SK-N-SH (cell line): ENCODE results near the gene VCP. TPM values are rescaled to one million over a fixed set of nuclear protein-coding genes. Genes with fewer than 3 reads are reported as not detected.

Experiments used
- CTCF ChIA-PET: fragments of 300-600, 350-600 bp; formaldehyde crosslinking; extraction: SDS; loops from one replicate; lab custom pipeline; 2021; lab: Yijun Ruan, JAX
- POLR2A ChIA-PET: fragments of 350-600 bp; sonication (Branson Sonifier 250); formaldehyde crosslinking; extraction: SDS; loops from one replicate; lab custom pipeline; 2020; ENCODE audit warnings: antibody characterized with exemption, inconsistent platforms; lab: Yijun Ruan, JAX
- DNase-seq: peaks from one replicate; pipeline ENCODE4 v3.0.0; 2012
- H2AFZ ChIP-seq: fragments of 200-600 bp; sonication (generic); 2 replicates; pipeline ENCODE4 v1.8.1; 2016; ENCODE audit warnings: antibody characterized with exemption, mild to moderate bottlenecking, low read depth
- H3F3A ChIP-seq: fragments of 200-600 bp; sonication (generic); replicated peaks from 2 replicates; pipeline ENCODE3; 2016; ENCODE audit warnings: antibody characterized with exemption, mild to moderate bottlenecking; ENCODE audit not compliant: insufficient read depth
- H3K27ac ChIP-seq, 2 experiments: fragments of 200-500 bp in 1 of 2; fragments of 200-600 bp in 1 of 2; sonication (Bioruptor generic) in 1 of 2; sonication (generic), shearing (Covaris generic) in 1 of 2; 2 replicates each; pipeline versions ENCODE4 v1.5.1 to v1.6.1; 2014 to 2016; ENCODE audit warnings: low read depth in 2 of 2, inconsistent platforms in 1 of 2, low read length in 1 of 2, mild to moderate bottlenecking in 1 of 2, mixed read lengths in 1 of 2
- H3K27me3 ChIP-seq: fragments of 200-600 bp; sonication (generic), shearing (Covaris generic); 2 replicates; pipeline ENCODE4 v1.6.1; 2016; ENCODE audit warnings: mixed run types; ENCODE audit not compliant: insufficient read depth
- H3K36me3 ChIP-seq, 2 experiments: fragments of 200-500 bp in 1 of 2; fragments of 200-600 bp in 1 of 2; sonication (Bioruptor generic) in 1 of 2; sonication (generic) in 1 of 2; replicated peaks in 1 of 2; 2 replicates each; pipeline versions ENCODE3 to v1.5.1; 2014 to 2016; ENCODE audit warnings: low read length in 1 of 2, mild to moderate bottlenecking in 1 of 2; ENCODE audit not compliant: insufficient read depth in 2 of 2, control insufficient read depth in 1 of 2
- H3K4me1 ChIP-seq, 2 experiments: fragments of 200-500 bp in 1 of 2; fragments of 200-600 bp in 1 of 2; sonication (Bioruptor generic) in 1 of 2; sonication (generic), shearing (Covaris generic) in 1 of 2; 2 replicates each; pipeline versions ENCODE4 v1.5.1 to v1.6.1; 2014 to 2016; ENCODE audit warnings: low read depth in 1 of 2, low read length in 1 of 2, mixed run types in 1 of 2; ENCODE audit not compliant: insufficient read depth in 2 of 2, control insufficient read depth in 1 of 2
- H3K4me2 ChIP-seq: fragments of 200-600 bp; sonication (generic), shearing (Covaris generic); 2 replicates; pipeline ENCODE4 v1.6.1; 2017; ENCODE audit warnings: mixed run types
- H3K4me3 ChIP-seq, 2 experiments: fragments of 200-500 bp in 1 of 2; fragments of 200-600 bp in 1 of 2; sonication (Bioruptor generic) in 1 of 2; sonication (generic), shearing (Covaris generic) in 1 of 2; 2 replicates each; pipeline versions ENCODE4 v1.5.1 to v1.8.1; 2014 to 2016; ENCODE audit warnings: low read depth in 2 of 2, inconsistent platforms in 1 of 2, low read length in 1 of 2, mild to moderate bottlenecking in 1 of 2, mixed read lengths in 1 of 2, moderate library complexity in 1 of 2
- H3K79me2 ChIP-seq: fragments of 200-600 bp; sonication (generic); 2 replicates; pipeline ENCODE4 v1.8.1; 2017; ENCODE audit warnings: mild to moderate bottlenecking; ENCODE audit not compliant: insufficient read depth
- H3K9ac ChIP-seq: fragments of 200-600 bp; sonication (generic); 2 replicates; pipeline ENCODE4 v1.6.1; 2017; ENCODE audit warnings: mixed run types
- H3K9me2 ChIP-seq: fragments of 200-600 bp; sonication (generic); 2 replicates; pipeline ENCODE4 v1.6.1; 2017; ENCODE audit warnings: mixed run types
- H3K9me3 ChIP-seq: fragments of 200-600 bp; sonication (generic); 2 replicates; pipeline ENCODE4 v1.6.1; 2017; ENCODE audit warnings: mixed run types, mild to moderate bottlenecking, moderate library complexity
- H4K20me1 ChIP-seq: fragments of 200-600 bp; sonication (generic); 2 replicates; pipeline ENCODE4 v1.6.1; 2017; ENCODE audit warnings: mild to moderate bottlenecking, mixed run types; ENCODE audit not compliant: insufficient read depth
- ELF1 ChIP-seq: IDR thresholded peaks from 2 replicates; pipeline ENCODE4 v1.4.0; 2012
- EP300 ChIP-seq, 2 experiments: IDR thresholded peaks; 2 replicates each; pipeline versions ENCODE4 v1.4.0 to v1.6.1; 2012; ENCODE audit warnings: borderline replicate concordance in 1 of 2, low read depth in 1 of 2, low read length in 1 of 2
- EZH2phosphoT487 ChIP-seq: fragments of 200-600 bp; sonication (generic); IDR thresholded peaks from 2 replicates; pipeline ENCODE4 v1.6.1; 2017; ENCODE audit warnings: low read depth, mixed run types, mild to moderate bottlenecking, antibody characterized with exemption, moderate library complexity, borderline replicate concordance
- FOXJ3 ChIP-seq: sonication (generic); formaldehyde crosslinking; IDR thresholded peaks from 2 replicates; pipeline ENCODE4 v1.5.1; 2020; ENCODE audit warnings: mild to moderate bottlenecking, missing genetic modification reagents
- GABPA ChIP-seq: IDR thresholded peaks from 2 replicates; pipeline ENCODE4 v1.4.0; 2012; ENCODE audit warnings: low read depth, mild to moderate bottlenecking
- GATA2 ChIP-seq: sonication (generic); formaldehyde crosslinking; IDR thresholded peaks from 2 replicates; pipeline ENCODE4 v1.5.0; 2020; ENCODE audit warnings: mild to moderate bottlenecking, missing genetic modification reagents
- JUND ChIP-seq: IDR thresholded peaks from 2 replicates; pipeline ENCODE4 v1.4.0; 2012
- MXI1 ChIP-seq: IDR thresholded peaks from 2 replicates; pipeline ENCODE4 v1.6.1; 2012; ENCODE audit warnings: mild to moderate bottlenecking, low read depth, low read length, improper control_type of control experiment
- NRF1 ChIP-seq: IDR thresholded peaks from 2 replicates; pipeline ENCODE4 v1.6.1; 2012; ENCODE audit warnings: low read depth, mild to moderate bottlenecking, low read length
- RAD21 ChIP-seq: IDR thresholded peaks from 2 replicates; pipeline ENCODE4 v1.6.1; 2012; ENCODE audit warnings: mild to moderate bottlenecking, low read length
- RFX5 ChIP-seq: IDR thresholded peaks from 2 replicates; pipeline ENCODE4 v1.6.1; 2012; ENCODE audit warnings: mild to moderate bottlenecking, improper control_type of control experiment, low read length
- SMC3 ChIP-seq: IDR thresholded peaks from 2 replicates; pipeline ENCODE4 v1.6.1; 2012; ENCODE audit warnings: low read depth, low read length, improper control_type of control experiment
- TCF12 ChIP-seq: IDR thresholded peaks from 2 replicates; pipeline ENCODE4 v1.4.0; 2012
- TEAD4 ChIP-seq: IDR thresholded peaks from 2 replicates; pipeline ENCODE4 v1.4.0; 2012; ENCODE audit warnings: mild to moderate bottlenecking, borderline replicate concordance; ENCODE audit not compliant: insufficient read depth
- YY1 ChIP-seq: IDR thresholded peaks from 2 replicates; pipeline ENCODE4 v1.4.0; 2012; ENCODE audit warnings: low read depth, mild to moderate bottlenecking
- WGBS: methylation state at CpG from one replicate; pipeline ENCODE4 v1.1.6; 2017; ENCODE audit warnings: low lambda C conversion rate; 5-methylcytosine and 5-hydroxymethylcytosine counted together
- polyA plus RNA-seq, 3 experiments: library from polyadenylated mRNA; depleted of rRNA; stranded (reverse); fragments of >200 nt; gene quantifications; 2 replicates each; pipeline ENCODE4 v1.2.3, GENCODE V29; 2012
- TF ChIP-seq, protein P1 (sequence below): IDR thresholded peaks from 2 replicates; pipeline ENCODE4 v1.6.1; 2012; ENCODE audit warnings: mild to moderate bottlenecking, low read depth, low read length, moderate library complexity
- TF ChIP-seq, protein P2 (sequence below): fragments of 150-350 bp; IDR thresholded peaks from 2 replicates; pipeline ENCODE4 v1.6.1; 2017; ENCODE audit warnings: antibody characterized with exemption, low read length, low read depth, borderline replicate concordance
- TF ChIP-seq, protein P3 (sequence below): IDR thresholded peaks from 2 replicates; pipeline ENCODE4 v1.4.0; 2012; ENCODE audit warnings: low read depth
- TF ChIP-seq, protein P4 (sequence below): fragments of 150-350 bp; IDR thresholded peaks from 2 replicates; pipeline ENCODE4 v1.6.1; 2016; ENCODE audit warnings: mild to moderate bottlenecking, low read depth, low read length
- TF ChIP-seq, protein P5 (sequence below): IDR thresholded peaks from 2 replicates; pipeline ENCODE4; 2012

VCP gene
- polyA plus RNA-seq, 1 of the 3 experiments (the other 2 are of a cell fraction): 238 TPM

DNA sequence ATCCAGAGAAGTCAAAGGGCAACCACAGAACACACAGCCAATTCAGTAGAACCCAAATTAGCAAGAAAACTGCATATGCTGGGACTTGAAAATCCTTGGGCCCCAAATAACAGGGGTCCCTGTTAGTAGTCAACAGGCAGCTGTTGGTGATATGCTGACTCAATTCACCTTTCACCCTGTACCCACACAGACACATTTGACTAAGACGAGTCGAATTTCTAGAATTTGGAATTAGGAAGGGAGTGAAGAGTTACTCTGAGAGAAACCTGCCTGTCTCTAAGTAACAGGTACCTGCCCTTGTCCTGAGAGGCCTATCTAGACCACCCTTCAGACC, 821 bp upstream of the VCP start:
- H3K79me2 ChIP-seq: peaks cover 54% of the 10 kb centered on the region
- peaks cover 41% of the 10 kb centered on the region for H4K20me1 ChIP-seq
- no peaks in the 10 kb centered on the region for H3K9me3 ChIP-seq
- H3K27me3 ChIP-seq: no peaks in the 10 kb centered on the region
- H3K36me3 ChIP-seq: peaks cover 23 to 37% of the 10 kb centered on the region in 2 experiments
- H3K4me2 ChIP-seq: no peak overlapping the region
- no peak overlapping the region for H3K4me3 ChIP-seq
- POLR2A ChIA-PET: no interaction called here
- no peaks in the 10 kb centered on the region for H3K9me2 ChIP-seq
- no peak for DNase-seq
- peaks cover 25 to 28% of the 10 kb centered on the region in 2 experiments for H3K4me1 ChIP-seq
- peak overlapping the region; percentile 81 for H2AFZ ChIP-seq
- H3K9ac ChIP-seq: peak overlapping the region; percentile 38; the same call in 1 of the 2 replicates
- no peak for TF ChIP-seq GABPA
- no peak for TF ChIP-seq RAD21
- no peak for TF ChIP-seq MXI1
- TF ChIP-seq GATA2 (CRISPR knock-in tag): no peak
- TF ChIP-seq TEAD4: no peak
- TF ChIP-seq, protein P1, sequence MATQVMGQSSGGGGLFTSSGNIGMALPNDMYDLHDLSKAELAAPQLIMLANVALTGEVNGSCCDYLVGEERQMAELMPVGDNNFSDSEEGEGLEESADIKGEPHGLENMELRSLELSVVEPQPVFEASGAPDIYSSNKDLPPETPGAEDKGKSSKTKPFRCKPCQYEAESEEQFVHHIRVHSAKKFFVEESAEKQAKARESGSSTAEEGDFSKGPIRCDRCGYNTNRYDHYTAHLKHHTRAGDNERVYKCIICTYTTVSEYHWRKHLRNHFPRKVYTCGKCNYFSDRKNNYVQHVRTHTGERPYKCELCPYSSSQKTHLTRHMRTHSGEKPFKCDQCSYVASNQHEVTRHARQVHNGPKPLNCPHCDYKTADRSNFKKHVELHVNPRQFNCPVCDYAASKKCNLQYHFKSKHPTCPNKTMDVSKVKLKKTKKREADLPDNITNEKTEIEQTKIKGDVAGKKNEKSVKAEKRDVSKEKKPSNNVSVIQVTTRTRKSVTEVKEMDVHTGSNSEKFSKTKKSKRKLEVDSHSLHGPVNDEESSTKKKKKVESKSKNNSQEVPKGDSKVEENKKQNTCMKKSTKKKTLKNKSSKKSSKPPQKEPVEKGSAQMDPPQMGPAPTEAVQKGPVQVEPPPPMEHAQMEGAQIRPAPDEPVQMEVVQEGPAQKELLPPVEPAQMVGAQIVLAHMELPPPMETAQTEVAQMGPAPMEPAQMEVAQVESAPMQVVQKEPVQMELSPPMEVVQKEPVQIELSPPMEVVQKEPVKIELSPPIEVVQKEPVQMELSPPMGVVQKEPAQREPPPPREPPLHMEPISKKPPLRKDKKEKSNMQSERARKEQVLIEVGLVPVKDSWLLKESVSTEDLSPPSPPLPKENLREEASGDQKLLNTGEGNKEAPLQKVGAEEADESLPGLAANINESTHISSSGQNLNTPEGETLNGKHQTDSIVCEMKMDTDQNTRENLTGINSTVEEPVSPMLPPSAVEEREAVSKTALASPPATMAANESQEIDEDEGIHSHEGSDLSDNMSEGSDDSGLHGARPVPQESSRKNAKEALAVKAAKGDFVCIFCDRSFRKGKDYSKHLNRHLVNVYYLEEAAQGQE: no peak
- CTCF ChIA-PET: no interaction called here
- H3K27ac ChIP-seq: peak overlapping the region; percentile 73 to 76
- 100% methylated on average over 2 of the region's 2 CpGs for WGBS
- H3F3A ChIP-seq: peaks cover 24% of the 10 kb centered on the region

DNA sequence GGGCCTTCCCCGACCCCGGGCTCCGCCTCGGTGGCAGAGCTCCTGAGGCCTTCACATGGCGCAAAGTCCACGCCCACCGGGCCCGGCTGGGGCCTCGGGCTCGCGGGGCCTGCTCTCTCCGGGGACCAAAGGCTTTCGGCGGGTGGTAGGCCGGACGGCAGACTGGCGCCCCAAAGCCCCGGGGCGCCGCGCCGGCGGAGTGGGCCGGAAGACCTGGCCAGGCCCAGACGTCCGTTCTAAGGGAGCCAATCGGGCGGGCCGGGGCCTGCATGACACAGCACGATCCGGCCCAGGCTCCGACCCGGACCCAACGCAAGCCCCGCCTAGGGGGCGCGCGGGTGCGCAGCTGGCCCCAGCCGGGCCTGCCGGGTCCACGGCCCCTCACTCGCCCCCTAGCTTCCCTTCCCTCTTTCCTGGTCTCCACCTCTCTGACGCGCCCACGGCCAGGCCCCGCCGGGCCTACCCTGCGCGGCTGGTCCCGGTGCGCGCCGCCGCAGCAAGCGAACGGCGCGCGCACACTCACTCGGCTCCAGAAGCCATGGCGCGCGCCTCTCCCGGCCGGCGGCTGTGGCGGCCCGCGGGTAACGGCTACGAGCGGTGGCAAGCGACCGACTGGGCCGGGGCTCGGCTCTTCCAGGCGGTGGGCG, 488 bp downstream of the VCP start:
- 0% methylated on average over 18 of the region's 79 CpGs for WGBS
- peak overlapping the region; percentile 100 for H3K9ac ChIP-seq
- H3K36me3 ChIP-seq: peaks cover 30 to 48% of the 10 kb centered on the region in 2 experiments
- peaks cover 54% of the 10 kb centered on the region for H4K20me1 ChIP-seq
- DNase-seq: peak; percentile 92
- ChIA-PET CTCF (interaction anchor here (1.0 to 3.2 kb wide), 7 partner anchors 9 to 80 kb away, joined by 3 to 19 read pairs (median 4); partner anchors contain the start of genes FANCG and PIGO), POLR2A (interaction anchor here (0.6 to 2.6 kb wide), 18 partner anchors 8 to 501 kb away, joined by 3 to 16 read pairs (median 4); partner anchors contain the start of genes DNAJB5, FANCG, PIGO and STOML2)
- H2AFZ ChIP-seq: no peak overlapping the region; the same call in 1 of the 2 replicates
- peaks cover 24% of the 10 kb centered on the region for H3F3A ChIP-seq
- H3K4me3 ChIP-seq: peak overlapping the region; percentile 89 to 97
- H3K9me3 ChIP-seq: no peaks in the 10 kb centered on the region
- H3K27me3 ChIP-seq: no peaks in the 10 kb centered on the region
- peaks cover 54% of the 10 kb centered on the region for H3K79me2 ChIP-seq
- peaks cover 21 to 22% of the 10 kb centered on the region in 2 experiments for H3K4me1 ChIP-seq
- H3K9me2 ChIP-seq: no peaks in the 10 kb centered on the region
- H3K4me2 ChIP-seq: peak overlapping the region; percentile 95
- peak overlapping the region; percentile 97 to 100 for H3K27ac ChIP-seq
- TF ChIP-seq ELF1: no peak; the same call in 1 of the 2 replicates
- TF ChIP-seq, protein P2, sequence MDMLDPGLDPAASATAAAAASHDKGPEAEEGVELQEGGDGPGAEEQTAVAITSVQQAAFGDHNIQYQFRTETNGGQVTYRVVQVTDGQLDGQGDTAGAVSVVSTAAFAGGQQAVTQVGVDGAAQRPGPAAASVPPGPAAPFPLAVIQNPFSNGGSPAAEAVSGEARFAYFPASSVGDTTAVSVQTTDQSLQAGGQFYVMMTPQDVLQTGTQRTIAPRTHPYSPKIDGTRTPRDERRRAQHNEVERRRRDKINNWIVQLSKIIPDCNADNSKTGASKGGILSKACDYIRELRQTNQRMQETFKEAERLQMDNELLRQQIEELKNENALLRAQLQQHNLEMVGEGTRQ: no peak
- TF ChIP-seq, protein P3, sequence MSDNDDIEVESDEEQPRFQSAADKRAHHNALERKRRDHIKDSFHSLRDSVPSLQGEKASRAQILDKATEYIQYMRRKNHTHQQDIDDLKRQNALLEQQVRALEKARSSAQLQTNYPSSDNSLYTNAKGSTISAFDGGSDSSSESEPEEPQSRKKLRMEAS: peak; percentile 42; the same call in 1 of the 2 replicates
- TF ChIP-seq RFX5: peak; percentile 78
- TF ChIP-seq TEAD4: no peak
- TF ChIP-seq GATA2 (CRISPR knock-in tag): no peak
- TF ChIP-seq JUND: peak; percentile 5; the same call in 1 of the 2 replicates
- TF ChIP-seq EZH2phosphoT487: no peak
- TF ChIP-seq SMC3: no peak
- TF ChIP-seq, protein P4, sequence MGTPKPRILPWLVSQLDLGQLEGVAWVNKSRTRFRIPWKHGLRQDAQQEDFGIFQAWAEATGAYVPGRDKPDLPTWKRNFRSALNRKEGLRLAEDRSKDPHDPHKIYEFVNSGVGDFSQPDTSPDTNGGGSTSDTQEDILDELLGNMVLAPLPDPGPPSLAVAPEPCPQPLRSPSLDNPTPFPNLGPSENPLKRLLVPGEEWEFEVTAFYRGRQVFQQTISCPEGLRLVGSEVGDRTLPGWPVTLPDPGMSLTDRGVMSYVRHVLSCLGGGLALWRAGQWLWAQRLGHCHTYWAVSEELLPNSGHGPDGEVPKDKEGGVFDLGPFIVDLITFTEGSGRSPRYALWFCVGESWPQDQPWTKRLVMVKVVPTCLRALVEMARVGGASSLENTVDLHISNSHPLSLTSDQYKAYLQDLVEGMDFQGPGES: no peak
- peak; percentile 28; the same call in 1 of the 2 replicates for TF ChIP-seq YY1
- TF ChIP-seq FOXJ3 (CRISPR knock-in tag): no peak
- TF ChIP-seq TCF12: no peak
- TF ChIP-seq MXI1: peak; percentile 84
- TF ChIP-seq, protein P5, sequence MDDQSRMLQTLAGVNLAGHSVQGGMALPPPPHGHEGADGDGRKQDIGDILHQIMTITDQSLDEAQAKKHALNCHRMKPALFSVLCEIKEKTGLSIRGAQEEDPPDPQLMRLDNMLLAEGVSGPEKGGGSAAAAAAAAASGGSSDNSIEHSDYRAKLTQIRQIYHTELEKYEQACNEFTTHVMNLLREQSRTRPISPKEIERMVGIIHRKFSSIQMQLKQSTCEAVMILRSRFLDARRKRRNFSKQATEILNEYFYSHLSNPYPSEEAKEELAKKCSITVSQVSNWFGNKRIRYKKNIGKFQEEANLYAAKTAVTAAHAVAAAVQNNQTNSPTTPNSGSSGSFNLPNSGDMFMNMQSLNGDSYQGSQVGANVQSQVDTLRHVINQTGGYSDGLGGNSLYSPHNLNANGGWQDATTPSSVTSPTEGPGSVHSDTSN: no peak
- TF ChIP-seq NRF1: peak; percentile 41
- no peak for TF ChIP-seq EP300 (IDR thresholded peaks at IDR 0.05; ENCODE audit: borderline replicate concordance in 1 of 2, low read depth in 1 of 2, low read length in 1 of 2)
